ENCODE data around the gene TANC1. TPM values are rescaled to one million over a fixed set of nuclear protein-coding genes. Genes with fewer than 3 reads are reported as not detected.
A peak's percentile ranks its signal among the peaks of the same experiment; 100 is the strongest.

Gene TANC1
- total RNA-seq, 6 donors from 2014 or later = 41.6 to 101 (median 75.5) TPM

- 17 to 29% methylated on average over 9 to 14 of the region's 14 CpGs for WGBS, 2 donors
- peaks cover 0 to 21% (median 3%) of the 10 kb centered on the region in 4 donors for H3K36me3 ChIP-seq
- H3K27ac ChIP-seq = peak overlapping the region; percentile 20 to 71 (median 62)
- no peaks in the 10 kb centered on the region for H3K27me3 ChIP-seq
- peaks cover 20 to 32% (median 26%) of the 10 kb centered on the region in 4 donors for H3K4me1 ChIP-seq
- ATAC-seq (ENCODE audit: low FRiP score in 2 of 2) = peak; percentile 63 to 82
- H3K9me3 ChIP-seq = no peaks in the 10 kb centered on the region
- DNase-seq = peak; percentile 72
- TF ChIP-seq POLR2AphosphoS5 (IDR thresholded peaks at IDR 0.05) (peak in 1 of 2 donors; percentile 51), EP300 (IDR thresholded peaks at IDR 0.05) (no peak)
- peak overlapping the region in 1 of 4 donors; percentile 0 for H3K4me3 ChIP-seq
Observed at GRCh38 chr2:159146996-159147666, 178.7 kb downstream of the TANC1 start.

- no peak for DNase-seq
- peaks cover 0 to 21% (median 3%) of the 10 kb centered on the region in 4 donors for H3K36me3 ChIP-seq
- H3K9me3 ChIP-seq = no peaks in the 10 kb centered on the region
- no peak for TF ChIP-seq EP300 (IDR thresholded peaks at IDR 0.05)
- no peak for TF ChIP-seq POLR2A (IDR thresholded peaks at IDR 0.05)
- no peak for TF ChIP-seq POLR2AphosphoS5 (IDR thresholded peaks at IDR 0.05)
- no peak for TF ChIP-seq CTCF (IDR thresholded peaks at IDR 0.05)
- peaks cover 20 to 32% (median 26%) of the 10 kb centered on the region in 4 donors for H3K4me1 ChIP-seq
- H3K4me3 ChIP-seq = no peak overlapping the region
- WGBS, 2 donors = 50 to 68% methylated on average over 3 of the region's 3 CpGs
- H3K27ac ChIP-seq = peak overlapping the region; percentile 20 to 71 (median 62)
- no peak for ATAC-seq (ENCODE audit: low FRiP score in 2 of 2)
- no peaks in the 10 kb centered on the region for H3K27me3 ChIP-seq
Observed at GRCh38 chr2:159147690-159148089, 179.2 kb downstream of the TANC1 start.

- no peak overlapping the region for H3K4me3 ChIP-seq
- H3K27ac ChIP-seq = no peak overlapping the region
- ATAC-seq (ENCODE audit: low FRiP score in 2 of 2) (no peak), DNase-seq (no peak)
- H3K36me3 ChIP-seq = peaks cover 0 to 21% (median 3%) of the 10 kb centered on the region in 4 donors
- peaks cover 32 to 42% (median 37%) of the 10 kb centered on the region in 4 donors for H3K4me1 ChIP-seq
- TF ChIP-seq CTCF (IDR thresholded peaks at IDR 0.05) (no peak), POLR2AphosphoS5 (IDR thresholded peaks at IDR 0.05) (no peak), EP300 (IDR thresholded peaks at IDR 0.05) (no peak), POLR2A (IDR thresholded peaks at IDR 0.05) (no peak)
- 83 to 85% methylated on average over 8 of the region's 8 CpGs for WGBS, 2 donors
- no peaks in the 10 kb centered on the region for H3K27me3 ChIP-seq
- no peaks in the 10 kb centered on the region for H3K9me3 ChIP-seq
Observed at GRCh38 chr2:159148901-159149300, 180.5 kb downstream of the TANC1 start.

GRCh38 chr2:159149747-159150146, 181.3 kb downstream of the TANC1 start:
- no peak overlapping the region for H3K27ac ChIP-seq
- ATAC-seq (ENCODE audit: low FRiP score in 2 of 2) (no peak), DNase-seq (no peak)
- H3K27me3 ChIP-seq = no peaks in the 10 kb centered on the region
- no peak for TF ChIP-seq CTCF (IDR thresholded peaks at IDR 0.05)
- TF ChIP-seq POLR2AphosphoS5 (IDR thresholded peaks at IDR 0.05) = no peak
- TF ChIP-seq POLR2A (IDR thresholded peaks at IDR 0.05) = no peak
- WGBS, 2 donors = 86 to 87% methylated on average over 2 of the region's 2 CpGs
- H3K36me3 ChIP-seq = peaks cover 0 to 21% (median 3%) of the 10 kb centered on the region in 4 donors
- H3K4me1 ChIP-seq = peaks cover 39 to 48% (median 45%) of the 10 kb centered on the region in 4 donors
- no peak overlapping the region for H3K4me3 ChIP-seq
- H3K9me3 ChIP-seq = no peaks in the 10 kb centered on the region

GRCh38 chr2:159150280-159150746, 181.9 kb downstream of the TANC1 start:
- peaks cover 45 to 52% (median 48%) of the 10 kb centered on the region in 4 donors for H3K4me1 ChIP-seq
- H3K4me3 ChIP-seq = no peak overlapping the region
- DNase-seq (no peak), ATAC-seq (ENCODE audit: low FRiP score in 2 of 2) (no peak)
- TF ChIP-seq POLR2AphosphoS5 (IDR thresholded peaks at IDR 0.05) = no peak
- WGBS, 2 donors = 52 to 54% methylated on average over 8 of the region's 8 CpGs
- H3K27ac ChIP-seq = peak overlapping the region in 1 of 4 donors; percentile 5
- H3K36me3 ChIP-seq = peaks cover 0 to 21% (median 3%) of the 10 kb centered on the region in 4 donors
- no peaks in the 10 kb centered on the region for H3K9me3 ChIP-seq
- H3K27me3 ChIP-seq = no peaks in the 10 kb centered on the region
